H1 (cell line): Measurements from ENCODE around the gene DVL2. TPM values are rescaled to one million over a fixed set of nuclear protein-coding genes. Genes with fewer than 3 reads are reported as not detected.

Experiments used
- CTCF ChIA-PET: fragments of 300-600 bp; sonication (Branson Sonifier 250); formaldehyde crosslinking; loops from one replicate; lab custom pipeline; 2021; ENCODE audit not compliant: partially characterized antibody; lab: Charles Lee
- POLR2A ChIA-PET: fragments of 300-600 bp; sonication (Branson Sonifier 250); formaldehyde crosslinking; loops from one replicate; lab custom pipeline; 2021; ENCODE audit warnings: inconsistent platforms; ENCODE audit not compliant: partially characterized antibody; lab: Charles Lee
- DNase-seq, 2 experiments: peaks; one replicate each; pipeline versions ENCODE4 v3.0.0 to v3.0.0-alpha.2; 2010 to 2022; ENCODE audit warnings: low spot score in 2 of 2, low read depth in 1 of 2, mixed read lengths in 1 of 2
- FAIRE-seq: peaks from 2 replicates; lab custom pipeline; 2011; peaks lifted over from hg19 to GRCh38; lab: Jason Lieb, UNC
- H2AFZ ChIP-seq: 2 replicates; pipeline ENCODE4 v1.8.1; 2012; ENCODE audit warnings: low read length, inconsistent platforms
- H2AK5ac ChIP-seq: 2 replicates; pipeline ENCODE4 v1.6.1; 2013; ENCODE audit warnings: low read depth, low read length
- H2BK120ac ChIP-seq: replicated peaks from 2 replicates; pipeline ENCODE3; 2013; ENCODE audit warnings: low read depth, low read length, inconsistent platforms
- H2BK12ac ChIP-seq: 2 replicates; pipeline ENCODE4 v1.6.1; 2013; ENCODE audit warnings: low read depth, low read length
- H2BK15ac ChIP-seq: 2 replicates; pipeline ENCODE4 v1.6.1; 2013; ENCODE audit warnings: low read length
- H2BK20ac ChIP-seq: 2 replicates; pipeline ENCODE4 v1.6.1; 2013; ENCODE audit warnings: low read length
- H2BK5ac ChIP-seq: 2 replicates; pipeline ENCODE4 v1.6.1; 2013; ENCODE audit warnings: low read depth, low read length
- H3K14ac ChIP-seq: 2 replicates; pipeline ENCODE4 v1.6.1; 2013; ENCODE audit warnings: inconsistent platforms; ENCODE audit not compliant: insufficient read length
- H3K18ac ChIP-seq: 2 replicates; pipeline ENCODE4 v1.6.1; 2013; ENCODE audit warnings: low read length; ENCODE audit errors: extremely low read depth
- H3K23ac ChIP-seq: 2 replicates; pipeline ENCODE4 v1.6.1; 2013; ENCODE audit warnings: inconsistent platforms; ENCODE audit not compliant: insufficient read length
- H3K23me2 ChIP-seq: 2 replicates; pipeline ENCODE4 v1.6.1; 2013; ENCODE audit warnings: low read depth, low read length
- H3K27ac ChIP-seq: 2 replicates; pipeline ENCODE4 v1.6.1; 2011; ENCODE audit warnings: low read depth, low read length, inconsistent platforms
- H3K27me3 ChIP-seq, 4 experiments: replicated peaks in 1 of 4; 1 replicate in 1 of 4; 2 replicates in 3 of 4; pipeline versions ENCODE4 v1.6.1 to v1.8.1; 2011 to 2013; ENCODE audit warnings: low read length in 3 of 4, mild to moderate bottlenecking in 3 of 4, inconsistent platforms in 2 of 4, mixed read lengths in 2 of 4, moderate library complexity in 1 of 4; ENCODE audit not compliant: control insufficient read depth in 3 of 4, insufficient read depth in 3 of 4; ENCODE audit errors: extremely low read depth in 1 of 4
- H3K36me3 ChIP-seq, 4 experiments: 2 replicates each; pipeline versions ENCODE4 v1.6.1 to v1.8.1; 2011 to 2013; ENCODE audit warnings: mild to moderate bottlenecking in 4 of 4, low read length in 3 of 4, moderate library complexity in 2 of 4, control low read depth in 1 of 4, inconsistent platforms in 1 of 4; ENCODE audit not compliant: insufficient read depth in 4 of 4, control insufficient read depth in 2 of 4
- H3K4ac ChIP-seq: replicated peaks from 2 replicates; pipeline ENCODE3; 2013; ENCODE audit warnings: low read length, low read depth, mixed read lengths, inconsistent platforms; ENCODE audit not compliant: insufficient read length
- H3K4me1 ChIP-seq, 4 experiments: replicated peaks in 1 of 4; 1 replicate in 1 of 4; 2 replicates in 3 of 4; pipeline versions ENCODE4 v1.6.1 to v1.8.1; 2011 to 2013; ENCODE audit warnings: low read length in 3 of 4, inconsistent platforms in 2 of 4, mixed read lengths in 1 of 4; ENCODE audit not compliant: insufficient read depth in 4 of 4, control insufficient read depth in 3 of 4
- H3K4me2 ChIP-seq, 2 experiments: 2 replicates each; pipeline versions ENCODE4 v1.6.1 to v1.8.1; 2011 to 2013; ENCODE audit warnings: low read depth in 2 of 2, low read length in 2 of 2, control low read depth in 1 of 2, inconsistent platforms in 1 of 2, mild to moderate bottlenecking in 1 of 2; ENCODE audit not compliant: insufficient read depth in 1 of 2
- H3K4me3 ChIP-seq, 4 experiments: fragments of 200-600, 300-600 bp in 1 of 4; sonication (generic), shearing (Covaris generic), sonication (Bioruptor Twin) in 1 of 4; 2 replicates each; pipeline versions ENCODE4 v1.5.1 to v1.8.1; 2011 to 2016; ENCODE audit warnings: low read length in 4 of 4, low read depth in 3 of 4, control low read depth in 2 of 4, inconsistent platforms in 2 of 4, mild to moderate bottlenecking in 2 of 4, mixed read lengths in 1 of 4, moderate library complexity in 1 of 4; ENCODE audit not compliant: insufficient read depth in 2 of 4; ENCODE audit errors: extremely low read depth in 1 of 4
- H3K56ac ChIP-seq: replicated peaks from 2 replicates; pipeline ENCODE3; 2013; ENCODE audit warnings: low read depth, mild to moderate bottlenecking, mixed read lengths, low read length, inconsistent platforms; ENCODE audit not compliant: insufficient read length
- H3K79me1 ChIP-seq: 2 replicates; pipeline ENCODE4 v1.6.1; 2013; ENCODE audit warnings: low read depth, low read length, control low read depth
- H3K79me2 ChIP-seq, 2 experiments: 2 replicates each; pipeline versions ENCODE4 v1.6.1 to v1.8.1; 2012 to 2013; ENCODE audit warnings: low read length in 2 of 2, mild to moderate bottlenecking in 2 of 2, inconsistent platforms in 1 of 2; ENCODE audit not compliant: insufficient read depth in 2 of 2, control insufficient read depth in 1 of 2
- H3K9ac ChIP-seq, 4 experiments: replicated peaks in 1 of 4; 1 replicate in 1 of 4; 2 replicates in 3 of 4; pipeline versions ENCODE4 v1.6.1 to v1.8.1; 2011 to 2013; ENCODE audit warnings: low read depth in 3 of 4, low read length in 3 of 4, control low read depth in 2 of 4, mild to moderate bottlenecking in 2 of 4, moderate library complexity in 2 of 4, inconsistent platforms in 1 of 4; ENCODE audit errors: extremely low read depth in 1 of 4
- H3K9me3 ChIP-seq, 2 experiments: 2 replicates each; pipeline versions ENCODE4 v1.6.1 to v1.8.1; 2012 to 2013; ENCODE audit warnings: mild to moderate bottlenecking in 2 of 2, moderate library complexity in 2 of 2, control low read depth in 1 of 2, inconsistent platforms in 1 of 2, low read depth in 1 of 2, low read length in 1 of 2, mixed read lengths in 1 of 2; ENCODE audit not compliant: insufficient read depth in 2 of 2
- H4K20me1 ChIP-seq, 2 experiments: replicated peaks in 1 of 2; 2 replicates each; pipeline versions ENCODE3 to v1.8.1; 2011 to 2013; ENCODE audit warnings: inconsistent platforms in 2 of 2, low read length in 2 of 2, mild to moderate bottlenecking in 1 of 2; ENCODE audit not compliant: insufficient read depth in 2 of 2, control insufficient read depth in 1 of 2
- H4K5ac ChIP-seq: 2 replicates; pipeline ENCODE4 v1.6.1; 2013; ENCODE audit warnings: low read length, low read depth, mixed read lengths, inconsistent platforms; ENCODE audit not compliant: insufficient read length
- H4K8ac ChIP-seq: 2 replicates; pipeline ENCODE4 v1.8.0; 2013; ENCODE audit warnings: mild to moderate bottlenecking, moderate library complexity, low read length, inconsistent platforms; ENCODE audit not compliant: insufficient read depth; ENCODE audit errors: extremely low read depth
- H4K91ac ChIP-seq: replicated peaks from 2 replicates; pipeline ENCODE3; 2013; ENCODE audit warnings: low read length, mixed read lengths, inconsistent platforms; ENCODE audit not compliant: insufficient read length
- BCL11A ChIP-seq, 2 experiments: IDR thresholded peaks; one replicate each; pipeline ENCODE4 v1.6.1; 2011; ENCODE audit warnings: low read depth in 2 of 2, low read length in 2 of 2, mild to moderate bottlenecking in 2 of 2
- CBX8 ChIP-seq: fragments of 300-800, 300-1000 bp; sonication (generic); IDR thresholded peaks from 2 replicates; pipeline ENCODE4 v1.7.1; 2016; ENCODE audit warnings: low read depth, low read length, borderline replicate concordance
- EGR1 ChIP-seq: IDR thresholded peaks from 2 replicates; pipeline ENCODE4 v1.6.1; 2011; ENCODE audit warnings: low read depth, low read length, borderline replicate concordance
- HDAC2 ChIP-seq, 2 experiments: fragments of 300-600 bp in 1 of 2; sonication (generic) in 1 of 2; IDR thresholded peaks; 2 replicates each; pipeline ENCODE4 v1.6.1; 2011 to 2012; ENCODE audit warnings: low read depth in 2 of 2, low read length in 2 of 2, mild to moderate bottlenecking in 2 of 2, moderate library complexity in 2 of 2, borderline replicate concordance in 1 of 2, inconsistent platforms in 1 of 2
- HDAC6 ChIP-seq: IDR thresholded peaks from one replicate; pipeline ENCODE4 v1.7.1; 2012; ENCODE audit warnings: low read depth, mild to moderate bottlenecking, inconsistent platforms, low read length, moderate library complexity
- JUND ChIP-seq: IDR thresholded peaks from 2 replicates; pipeline ENCODE4 v1.6.1; 2011; ENCODE audit warnings: mild to moderate bottlenecking, improper control_type of control experiment, low read length
- SIN3A ChIP-seq, 2 experiments: IDR thresholded peaks in 1 of 2; conservative IDR thresholded peaks in 1 of 2; 2 replicates each; pipeline ENCODE4 v1.6.1; 2011 to 2012; ENCODE audit warnings: low read length in 2 of 2, improper control_type of control experiment in 1 of 2, low read depth in 1 of 2, mild to moderate bottlenecking in 1 of 2
- TBP ChIP-seq: IDR thresholded peaks from 2 replicates; pipeline ENCODE4 v1.6.1; 2011; ENCODE audit warnings: low read depth, low read length, improper control_type of control experiment
- WGBS, 2 experiments: shearing (Covaris generic) in 1 of 2; methylation state at CpG; one replicate each; pipeline versions ENCODE4 v1.1.6 to v1.1.7; 2013 to 2015; ENCODE audit warnings: low lambda C conversion rate in 2 of 2, mixed read lengths in 2 of 2, inconsistent platforms in 1 of 2, low coverage in 1 of 2, missing lambda C conversion rate in 1 of 2; ENCODE audit not compliant: insufficient replicate concordance in 2 of 2, insufficient coverage in 1 of 2, insufficient read length in 1 of 2; ENCODE audit errors: extremely low coverage in 1 of 2, missing lambda C conversion rate in 1 of 2; 5-methylcytosine and 5-hydroxymethylcytosine counted together
- polyA plus RNA-seq, 7 experiments: library from polyadenylated mRNA; depleted of rRNA in 3 of 7; stranded (reverse) in 5 of 7; unstranded in 2 of 7; fragments of >200 nt in 5 of 7; fragments of 200-250 nt in 2 of 7; gene quantifications; 1 replicate in 5 of 7; 2 replicates in 1 of 7; 4 replicates in 1 of 7; pipeline versions ENCODE4 v1.2.1 to v1.2.3, GENCODE V29; 2011 to 2013; ENCODE audit warnings: missing spikeins in 2 of 7, mixed read lengths in 2 of 7
- total RNA-seq: library from RNA; stranded (reverse); fragmentation: NEBNext Ultra II Directional; extraction: Animal tissue kit (Norgen Biotek cat#: 25700); gene quantifications from 2 replicates; pipeline ENCODE4 v1.2.1, GENCODE V29; 2021

The DVL2 gene
- total and polyA plus RNA-seq, 2 of the 8 experiments (the other 6 are each of a cell fraction or from before 2014, with no cell fraction given): 19.0 to 59.6 TPM

DNA sequence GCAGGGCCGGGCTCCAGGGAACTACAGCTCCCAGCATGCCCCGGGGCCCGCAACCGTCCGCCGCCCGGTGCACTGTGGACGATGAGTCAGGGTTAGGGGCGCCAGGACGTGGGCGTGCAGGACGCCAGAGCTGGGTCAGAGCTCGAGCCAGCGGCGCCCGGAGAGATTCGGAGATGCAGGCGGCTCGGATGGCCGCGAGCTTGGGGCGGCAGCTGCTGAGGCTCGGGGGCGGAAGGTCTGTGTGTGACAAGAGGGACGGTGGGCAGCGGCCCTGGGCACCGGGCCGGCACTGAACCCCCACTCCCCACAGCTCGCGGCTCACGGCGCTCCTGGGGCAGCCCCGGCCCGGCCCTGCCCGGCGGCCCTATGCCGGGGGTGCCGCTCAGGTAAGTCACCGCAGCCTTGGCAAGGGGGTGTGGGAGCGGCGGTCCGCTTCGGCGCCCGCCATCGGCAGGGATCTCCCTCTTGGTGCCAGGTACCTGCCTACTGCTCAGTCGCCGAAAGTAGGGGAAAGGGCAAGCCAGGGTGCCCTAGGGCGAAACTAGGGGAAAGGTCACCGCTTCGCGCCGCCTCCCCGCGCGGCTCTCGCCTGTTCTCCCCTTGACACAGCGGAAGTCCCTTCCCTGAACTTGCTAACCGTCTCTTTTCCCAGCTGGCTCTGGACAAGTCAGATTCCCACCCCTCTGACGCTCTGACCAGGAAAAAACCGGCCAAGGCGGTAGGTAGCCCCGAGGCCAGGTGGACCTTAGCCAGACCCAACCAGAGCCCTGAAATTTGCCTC is 14.3 kb downstream of the DVL2 start, which contains the start of the genes ACADVL and DLG4:
Gene ACADVL (plus strand): TSS at position 127 of the 781 bp plus-strand sequence. CDS start 47 bp downstream, at position 174.
Gene DLG4 (minus strand): TSS at position 25 of the 781 bp plus-strand sequence.
- FAIRE-seq (no peak), DNase-seq (peak in 1 of 2 experiments; percentile 90)
- peak within 1 kb of the TSS; percentile 80 for H2BK5ac ChIP-seq
- H4K8ac ChIP-seq: no peak within 1 kb of the TSS; the same call in 1 of the 2 replicates
- H2BK120ac ChIP-seq: no peak within 1 kb of the TSS
- peak within 1 kb of the TSS; percentile 51 for H4K91ac ChIP-seq
- H3K9me3 ChIP-seq: no peaks in the 10 kb centered on the region
- peaks cover 15 to 33% (median 25%) of the 10 kb centered on the region in 4 experiments; a peak in 7 of 8 replicates for H3K36me3 ChIP-seq
- peaks cover 10 to 25% of the 10 kb centered on the region in 2 experiments for H4K20me1 ChIP-seq
- peak within 1 kb of the TSS; percentile 80 for H3K18ac ChIP-seq
- 0 out of 2 replicates have a peak within 1 kb of the TSS, but pooled peaks have one; percentile 2 for H2AK5ac ChIP-seq
- no peak within 1 kb of the TSS for H3K23ac ChIP-seq
- H3K4me3 ChIP-seq: peak within 1 kb of the TSS; percentile 76 to 93 (median 86)
- peak within 1 kb of the TSS; percentile 26 to 81 (median 70) for H3K9ac ChIP-seq
- H3K4me2 ChIP-seq: peak within 1 kb of the TSS; percentile 73 to 80
- H2BK12ac ChIP-seq: peak within 1 kb of the TSS; percentile 71; the same call in 1 of the 2 replicates
- CTCF ChIA-PET: interaction anchor here (0.9 to 4.3 kb wide), 12 partner anchors 11 to 377 kb away, joined by 3 to 46 read pairs (median 4); partner anchors contain the start of genes DVL2, GABARAP and PHF23
- H3K23me2 ChIP-seq: peaks cover 20% of the 10 kb centered on the region; the same call in 1 of the 2 replicates
- WGBS, 2 experiments: 1% methylated on average over 46 of the region's 63 CpGs; no CpG with 5 or more reads in 1 of the 2 experiments
- POLR2A ChIA-PET: interaction anchor here (0.7 to 10.7 kb wide), 24 partner anchors 12 to 192 kb away, joined by 3 to 386 read pairs (median 4); partner anchors contain the start of genes CLDN7, CTDNEP1, DVL2 and ELP5
- H2BK15ac ChIP-seq: 0 out of 2 replicates have a peak within 1 kb of the TSS, but pooled peaks have one; percentile 61
- H3K27ac ChIP-seq: peak within 1 kb of the TSS; percentile 49
- H3K79me1 ChIP-seq: no peaks in the 10 kb centered on the region; the same call in 1 of the 2 replicates
- peak within 1 kb of the TSS; percentile 50 for H4K5ac ChIP-seq
- no peaks in the 10 kb centered on the region for H3K27me3 ChIP-seq
- 0 out of 2 replicates have a peak within 1 kb of the TSS, but pooled peaks have one; percentile 27 for H2BK20ac ChIP-seq
- peak within 1 kb of the TSS; percentile 1 for H3K56ac ChIP-seq
- peaks cover 6 to 36% (median 20%) of the 10 kb centered on the region in 4 experiments for H3K4me1 ChIP-seq
- H3K14ac ChIP-seq: no peak within 1 kb of the TSS
- H3K4ac ChIP-seq: peak within 1 kb of the TSS; percentile 39
- peaks cover 0 to 10% of the 10 kb centered on the region in 2 experiments; a peak in 1 of 4 replicates for H3K79me2 ChIP-seq
- H2AFZ ChIP-seq: no peak within 1 kb of the TSS
- peak; percentile 80 for TF ChIP-seq JUND
- no peak for TF ChIP-seq CBX8
- no peak for TF ChIP-seq BCL11A (IDR thresholded peaks at IDR 0.05; ENCODE audit: low read depth in 2 of 2, low read length in 2 of 2)
- TF ChIP-seq HDAC2 (IDR thresholded peaks at IDR 0.05; ENCODE audit: borderline replicate concordance in 1 of 2, low read depth in 2 of 2, low read length in 2 of 2): 0 out of 4 replicates have a peak, but pooled peaks of 1 of the 2 experiments have one; percentile 61
- peak in 1 of 2 experiments; percentile 74; a peak in 2 of 4 replicates for TF ChIP-seq SIN3A (conservative IDR thresholded peaks at IDR 0.05 in 1 of 2, IDR thresholded peaks at IDR 0.05 in 1 of 2; ENCODE audit: low read depth in 1 of 2, low read length in 2 of 2)
- no peak for TF ChIP-seq HDAC6
- peak; percentile 76 for TF ChIP-seq TBP
- TF ChIP-seq EGR1: peak; percentile 95
